GM04503 (cell line): Measurements from ENCODE around the gene MMP17.
A peak's percentile ranks its signal among the peaks of the same experiment; 100 is the strongest.
"Not testable (repeated sequence)": the region's sequence is repeated elsewhere in the genome, so short reads cannot be mapped to it uniquely, and the experiment has no call there.

Source experiments
- DNase-seq: peaks from one replicate; pipeline ENCODE4 v3.0.0-alpha.2; 2012; ENCODE audit warnings: low read depth

MMP17 gene

GRCh38 chr12:131800594-131801135 lies 27.5 kb upstream of the MMP17 start:
- no peak for DNase-seq

GRCh38 chr12:131801254-131801866 lies 26.8 kb upstream of the MMP17 start:
- DNase-seq: no peak

GRCh38 chr12:131803961-131804521 lies 24.2 kb upstream of the MMP17 start:
- peak; percentile 17 for DNase-seq

- no peak for DNase-seq
These were observed 22.8 kb upstream of the MMP17 start for GRCh38 chr12:131805421-131805820.

GRCh38 chr12:131806674-131807073 lies 21.5 kb upstream of the MMP17 start:
- no peak for DNase-seq

- DNase-seq: no peak
These were observed 19.3 kb upstream of the MMP17 start for GRCh38 chr12:131808744-131809371.

GRCh38 chr12:131809476-131810254 lies 18.5 kb upstream of the MMP17 start:
- DNase-seq: not testable (repeated sequence)

GRCh38 chr12:131810726-131811125 lies 17.5 kb upstream of the MMP17 start:
- DNase-seq: no peak

- DNase-seq: no peak
These were observed 13.1 kb upstream of the MMP17 start for GRCh38 chr12:131815131-131815530.

GRCh38 chr12:131816495-131816894 lies 11.7 kb upstream of the MMP17 start:
- DNase-seq: no peak

GRCh38 chr12:131817241-131817640 lies 11.0 kb upstream of the MMP17 start:
- DNase-seq: no peak

- DNase-seq: no peak
These were observed 9.2 kb upstream of the MMP17 start for GRCh38 chr12:131818821-131819585.

GRCh38 chr12:131824450-131824849 lies 3.7 kb upstream of the MMP17 start:
- DNase-seq: no peak

GRCh38 chr12:131825146-131825892 lies 2.9 kb upstream of the MMP17 start:
- peak; percentile 41 for DNase-seq

GRCh38 chr12:131826097-131826928 lies 1.9 kb upstream of the MMP17 start:
- no peak for DNase-seq

- no peak for DNase-seq
These were observed 620 bp downstream of the MMP17 start for GRCh38 chr12:131828671-131829355.

GRCh38 chr12:131829356-131829747 lies 1.2 kb downstream of the MMP17 start:
- no peak for DNase-seq

- no peak for DNase-seq
These were observed 1.7 kb downstream of the MMP17 start for GRCh38 chr12:131829791-131830334.

- DNase-seq: no peak
These were observed 2.2 kb downstream of the MMP17 start for GRCh38 chr12:131830335-131830913.
